AG09309 (cell line): ENCODE measurements around the gene FBXW12.

ENCODE experiments used
- DNase-seq: peaks from one replicate; pipeline ENCODE4 v3.0.0-alpha.2; 2010; ENCODE audit warnings: low read depth
- H3K4me3 ChIP-seq: 2 replicates; pipeline ENCODE4 v1.5.1; 2011; ENCODE audit warnings: mild to moderate bottlenecking, low read depth, low read length, moderate library complexity; ENCODE audit not compliant: control insufficient read depth
- CTCF ChIP-seq: IDR thresholded peaks from 2 replicates; pipeline ENCODE4 v1.5.1; 2011; ENCODE audit warnings: mild to moderate bottlenecking, low read depth, low read length, inconsistent platforms; ENCODE audit not compliant: insufficient read depth, control insufficient read depth; ENCODE audit errors: missing control alignments

FBXW12 gene

GRCh38 chr3:48344867-48345507 lies 27.0 kb upstream of the FBXW12 start:
- no peak for TF ChIP-seq CTCF
- DNase-seq = no peak
- no peak overlapping the region for H3K4me3 ChIP-seq

- no peak overlapping the region for H3K4me3 ChIP-seq
- TF ChIP-seq CTCF = no peak
- DNase-seq = no peak
Measured at GRCh38 chr3:48345946-48346572, 26.0 kb upstream of the FBXW12 start.

- TF ChIP-seq CTCF = no peak
- DNase-seq = no peak
- no peak overlapping the region for H3K4me3 ChIP-seq
Measured at GRCh38 chr3:48347500-48347899, 24.5 kb upstream of the FBXW12 start.

GRCh38 chr3:48352546-48352945 lies 19.5 kb upstream of the FBXW12 start:
- DNase-seq = no peak
- H3K4me3 ChIP-seq = no peak overlapping the region
- no peak for TF ChIP-seq CTCF

- H3K4me3 ChIP-seq = no peak overlapping the region
- TF ChIP-seq CTCF = no peak
- no peak for DNase-seq
Measured at GRCh38 chr3:48353987-48354386, 18.0 kb upstream of the FBXW12 start.

GRCh38 chr3:48356419-48356818 lies 15.6 kb upstream of the FBXW12 start:
- H3K4me3 ChIP-seq = no peak overlapping the region
- no peak for TF ChIP-seq CTCF
- no peak for DNase-seq

GRCh38 chr3:48361928-48362327 lies 10.1 kb upstream of the FBXW12 start:
- no peak for DNase-seq
- TF ChIP-seq CTCF = no peak
- no peak overlapping the region for H3K4me3 ChIP-seq
